HEK293 (cell line): ENCODE results near the gene IMPG1.

Experiments used
- CTCF ChIA-PET: fragments of 350-600 bp; formaldehyde crosslinking; extraction: SDS; loops from one replicate; lab custom pipeline; 2021; ENCODE audit warnings: antibody characterized with exemption; lab: Yijun Ruan, JAX
- POLR2A ChIA-PET: fragments of 300-600 bp; formaldehyde crosslinking; extraction: SDS; loops from one replicate; lab custom pipeline; 2020; ENCODE audit warnings: antibody characterized with exemption, inconsistent platforms; lab: Yijun Ruan, JAX
- H3K27ac ChIP-seq: fragments of 200-500 bp; sonication (Bioruptor generic); 2 replicates; pipeline ENCODE4 v1.5.1; 2014; ENCODE audit warnings: low read depth, low read length, control low read depth, inconsistent platforms; ENCODE audit errors: extremely low read depth
- H3K36me3 ChIP-seq, 2 experiments: fragments of 200-500 bp in 1 of 2; sonication (Bioruptor generic) in 1 of 2; 1 replicate in 1 of 2; 2 replicates in 1 of 2; pipeline ENCODE4 v1.5.1; 2014 to 2017; ENCODE audit warnings: inconsistent platforms in 2 of 2, low read length in 2 of 2; ENCODE audit not compliant: control insufficient read depth in 2 of 2, insufficient read depth in 1 of 2
- H3K4me1 ChIP-seq: fragments of 200-500 bp; sonication (Bioruptor generic); 2 replicates; pipeline ENCODE4 v1.5.1; 2014; ENCODE audit warnings: mild to moderate bottlenecking, low read length, inconsistent platforms; ENCODE audit not compliant: control insufficient read depth, insufficient read depth
- H3K4me3 ChIP-seq: 2 replicates; pipeline ENCODE4 v1.5.1; 2011; ENCODE audit warnings: low read depth, mild to moderate bottlenecking, control low read depth, low read length, moderate library complexity
- H3K9me3 ChIP-seq: fragments of 200-500 bp; sonication (Bioruptor generic); 2 replicates; pipeline ENCODE4 v1.5.1; 2014; ENCODE audit warnings: low read depth, low read length, inconsistent platforms; ENCODE audit not compliant: control insufficient read depth, insufficient read depth
- ATF2 ChIP-seq: fragments of 450-650 bp; formaldehyde crosslinking; IDR thresholded peaks from 2 replicates; pipeline ENCODE4 v1.5.1; 2016; ENCODE audit warnings: missing biosample characterization, missing genetic modification characterization, low read depth
- HOXC10 ChIP-seq: sonication (generic); formaldehyde crosslinking; IDR thresholded peaks from 2 replicates; pipeline ENCODE4 v1.8.1; 2023; ENCODE audit warnings: mild to moderate bottlenecking, missing genetic modification reagents
- KLF1 ChIP-seq: fragments of 450-650 bp; formaldehyde crosslinking; IDR thresholded peaks from 2 replicates; pipeline ENCODE4 v1.5.1; 2016; ENCODE audit warnings: missing biosample characterization, missing genetic modification characterization
- KLF10 ChIP-seq: fragments of 450-650 bp; IDR thresholded peaks from 2 replicates; pipeline ENCODE4 v1.5.1; 2018; ENCODE audit warnings: missing biosample characterization, mild to moderate bottlenecking, missing genetic modification characterization
- ZFP69B ChIP-seq: fragments of 450-650 bp; formaldehyde crosslinking; IDR thresholded peaks from 2 replicates; pipeline ENCODE4 v1.5.1; 2016; ENCODE audit warnings: missing biosample characterization, missing genetic modification characterization
- ZNF10 ChIP-seq: fragments of 450-650 bp; formaldehyde crosslinking; IDR thresholded peaks from 2 replicates; pipeline ENCODE4 v1.5.1; 2017; ENCODE audit warnings: missing biosample characterization, missing genetic modification characterization
- ZNF138 ChIP-seq: fragments of 450-650 bp; formaldehyde crosslinking; IDR thresholded peaks from 2 replicates; pipeline ENCODE4 v1.5.1; 2016; ENCODE audit warnings: missing biosample characterization, missing genetic modification characterization, borderline replicate concordance
- ZNF146 ChIP-seq: fragments of 450-650 bp; formaldehyde crosslinking; IDR thresholded peaks from 2 replicates; pipeline ENCODE4 v1.5.1; 2016; ENCODE audit warnings: missing biosample characterization, missing genetic modification characterization
- ZNF16 ChIP-seq: fragments of 450-650 bp; formaldehyde crosslinking; IDR thresholded peaks from 2 replicates; pipeline ENCODE4 v1.5.1; 2016; ENCODE audit warnings: low read depth, missing biosample characterization, missing genetic modification characterization
- ZNF169 ChIP-seq: fragments of 450-650 bp; formaldehyde crosslinking; IDR thresholded peaks from 2 replicates; pipeline ENCODE4 v1.5.1; 2016; ENCODE audit warnings: missing biosample characterization, missing genetic modification characterization
- ZNF174 ChIP-seq: fragments of 450-650 bp; formaldehyde crosslinking; IDR thresholded peaks from 2 replicates; pipeline ENCODE4 v1.5.0; 2017; ENCODE audit warnings: missing biosample characterization, mild to moderate bottlenecking, missing genetic modification characterization
- ZNF18 ChIP-seq: fragments of 450-650 bp; formaldehyde crosslinking; IDR thresholded peaks from 2 replicates; pipeline ENCODE4 v1.5.1; 2016; ENCODE audit warnings: missing biosample characterization, missing genetic modification characterization
- ZNF184 ChIP-seq: fragments of 450-650 bp; IDR thresholded peaks from 2 replicates; pipeline ENCODE4 v1.5.1; 2018; ENCODE audit warnings: missing biosample characterization, mild to moderate bottlenecking, missing genetic modification characterization
- ZNF23 ChIP-seq: fragments of 450-650 bp; formaldehyde crosslinking; IDR thresholded peaks from 2 replicates; pipeline ENCODE4 v1.5.1; 2016; ENCODE audit warnings: missing biosample characterization, missing genetic modification characterization, borderline replicate concordance
- ZNF324 ChIP-seq: fragments of 450-650 bp; formaldehyde crosslinking; IDR thresholded peaks from 2 replicates; pipeline ENCODE4 v1.5.1; 2016; ENCODE audit warnings: missing biosample characterization, missing genetic modification characterization
- ZNF404 ChIP-seq: fragments of 450-650 bp; formaldehyde crosslinking; IDR thresholded peaks from 2 replicates; pipeline ENCODE4 v1.5.1; 2017; ENCODE audit warnings: missing biosample characterization, missing genetic modification characterization
- ZNF548 ChIP-seq: fragments of 450-650 bp; formaldehyde crosslinking; IDR thresholded peaks from 2 replicates; pipeline ENCODE4 v1.5.1; 2016; ENCODE audit warnings: missing biosample characterization, missing genetic modification characterization
- ZNF660 ChIP-seq: fragments of 450-650 bp; IDR thresholded peaks from 2 replicates; pipeline ENCODE4 v1.5.1; 2018; ENCODE audit warnings: missing biosample characterization, mild to moderate bottlenecking, missing genetic modification characterization
- ZNF776 ChIP-seq: fragments of 450-650 bp; formaldehyde crosslinking; IDR thresholded peaks from 2 replicates; pipeline ENCODE4 v1.5.0; 2017; ENCODE audit warnings: missing biosample characterization, missing genetic modification characterization, borderline replicate concordance
- ZNF792 ChIP-seq: fragments of 450-650 bp; formaldehyde crosslinking; IDR thresholded peaks from 2 replicates; pipeline ENCODE4 v1.5.1; 2016; ENCODE audit warnings: missing biosample characterization, missing genetic modification characterization
- ZSCAN16 ChIP-seq: fragments of 450-650 bp; formaldehyde crosslinking; IDR thresholded peaks from 2 replicates; pipeline ENCODE4 v1.5.1; 2016; ENCODE audit warnings: missing biosample characterization, missing genetic modification characterization
- ZSCAN23 ChIP-seq: fragments of 450-650 bp; formaldehyde crosslinking; IDR thresholded peaks from 2 replicates; pipeline ENCODE4 v1.5.1; 2016; ENCODE audit warnings: missing biosample characterization, missing genetic modification characterization
- ZSCAN30 ChIP-seq: fragments of 450-650 bp; IDR thresholded peaks from 2 replicates; pipeline ENCODE4 v1.5.1; 2018; ENCODE audit warnings: missing biosample characterization, mild to moderate bottlenecking, missing genetic modification characterization, moderate library complexity
- TF ChIP-seq, protein P1 (sequence below): IDR thresholded peaks from 2 replicates; pipeline ENCODE4 v1.6.1; 2011; ENCODE audit warnings: mild to moderate bottlenecking, low read depth, low read length, borderline replicate concordance
- TF ChIP-seq, protein P2 (sequence below): fragments of 450-650 bp; formaldehyde crosslinking; IDR thresholded peaks from 2 replicates; pipeline ENCODE4; 2016; ENCODE audit warnings: missing biosample characterization, missing genetic modification characterization
- TF ChIP-seq, protein P3 (sequence below): fragments of 450-650 bp; formaldehyde crosslinking; IDR thresholded peaks from 2 replicates; pipeline ENCODE4 v1.5.1; 2016; ENCODE audit warnings: missing biosample characterization, missing genetic modification characterization

The IMPG1 gene

DNA sequence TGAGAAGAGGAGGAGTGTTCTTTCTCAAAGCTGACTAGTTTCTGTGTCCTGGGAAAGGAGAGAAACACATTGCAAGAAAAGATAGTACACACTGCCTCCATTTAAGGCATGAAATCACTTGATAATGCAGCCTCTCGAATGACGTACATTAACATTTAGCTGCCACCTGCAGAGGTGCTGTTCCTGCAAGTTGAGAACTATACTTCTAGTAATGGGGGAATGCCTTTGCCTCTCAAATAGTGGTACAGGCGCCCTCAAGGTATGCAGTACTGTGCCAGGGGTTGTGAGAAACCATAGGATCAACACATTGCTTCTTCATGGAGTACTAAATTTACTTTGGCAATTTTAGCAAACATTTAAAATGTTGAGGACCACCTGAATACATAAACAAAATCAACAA lies 20.1 kb downstream of the IMPG1 start (continued):
- TF ChIP-seq ZNF18 = no peak
- no peak for TF ChIP-seq ZSCAN30
- no peak for TF ChIP-seq ZNF138
- no peak for TF ChIP-seq ATF2 (tag by site-specific recombination)
- TF ChIP-seq ZFP69B (tag by site-specific recombination) = no peak
- TF ChIP-seq HOXC10 (CRISPR knock-in tag) = no peak
- TF ChIP-seq ZNF404 = no peak
- TF ChIP-seq ZNF792 (tag by site-specific recombination) = no peak
- TF ChIP-seq, protein P1, sequence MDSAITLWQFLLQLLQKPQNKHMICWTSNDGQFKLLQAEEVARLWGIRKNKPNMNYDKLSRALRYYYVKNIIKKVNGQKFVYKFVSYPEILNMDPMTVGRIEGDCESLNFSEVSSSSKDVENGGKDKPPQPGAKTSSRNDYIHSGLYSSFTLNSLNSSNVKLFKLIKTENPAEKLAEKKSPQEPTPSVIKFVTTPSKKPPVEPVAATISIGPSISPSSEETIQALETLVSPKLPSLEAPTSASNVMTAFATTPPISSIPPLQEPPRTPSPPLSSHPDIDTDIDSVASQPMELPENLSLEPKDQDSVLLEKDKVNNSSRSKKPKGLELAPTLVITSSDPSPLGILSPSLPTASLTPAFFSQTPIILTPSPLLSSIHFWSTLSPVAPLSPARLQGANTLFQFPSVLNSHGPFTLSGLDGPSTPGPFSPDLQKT = no peak

- TF ChIP-seq, protein P2, sequence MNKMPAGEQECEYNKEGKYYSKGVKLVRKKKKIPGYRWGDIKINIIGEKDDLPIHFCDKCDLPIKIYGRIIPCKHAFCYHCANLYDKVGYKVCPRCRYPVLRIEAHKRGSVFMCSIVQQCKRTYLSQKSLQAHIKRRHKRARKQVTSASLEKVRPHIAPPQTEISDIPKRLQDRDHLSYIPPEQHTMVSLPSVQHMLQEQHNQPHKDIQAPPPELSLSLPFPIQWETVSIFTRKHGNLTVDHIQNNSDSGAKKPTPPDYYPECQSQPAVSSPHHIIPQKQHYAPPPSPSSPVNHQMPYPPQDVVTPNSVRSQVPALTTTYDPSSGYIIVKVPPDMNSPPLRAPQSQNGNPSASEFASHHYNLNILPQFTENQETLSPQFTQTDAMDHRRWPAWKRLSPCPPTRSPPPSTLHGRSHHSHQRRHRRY = no peak
- TF ChIP-seq ZNF10 (tag by site-specific recombination) (peak; percentile 80), ZNF174 (tag by site-specific recombination) (no peak), ZNF660 (tag by site-specific recombination) (no peak), ATF2 (tag by site-specific recombination) (peak; percentile 32; the same call in 1 of the 2 replicates)
- H3K4me1 ChIP-seq = no peaks in the 10 kb centered on the region
- H3K4me3 ChIP-seq = no peak overlapping the region
- H3K36me3 ChIP-seq = no peaks in the 10 kb centered on the region
- H3K9me3 ChIP-seq = no peaks in the 10 kb centered on the region
- CTCF ChIA-PET = no interaction called here
- POLR2A ChIA-PET = no interaction called here
- no peak overlapping the region for H3K27ac ChIP-seq
Measured at GRCh38 chr6:76043690-76044089, 28.8 kb downstream of the IMPG1 start.

DNA sequence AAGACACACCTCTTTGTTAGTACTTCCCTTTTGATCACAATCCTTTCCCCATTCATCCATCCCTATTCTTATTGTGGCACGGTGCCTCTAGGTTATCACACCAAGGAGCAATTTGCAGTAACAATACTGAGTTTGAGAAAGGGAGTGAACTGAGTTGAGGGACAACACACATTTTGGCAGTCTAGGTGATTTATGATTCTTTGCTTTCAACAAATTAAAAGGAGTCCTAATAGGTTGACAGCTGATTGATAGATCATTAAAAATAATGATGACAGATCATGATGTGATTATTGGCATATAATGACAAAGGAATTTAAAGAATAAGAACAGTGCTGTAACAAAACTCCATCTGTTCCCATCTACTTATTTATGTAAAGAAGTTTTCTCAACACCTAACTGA lies 36.7 kb downstream of the IMPG1 start:
- H3K4me3 ChIP-seq = no peak overlapping the region
- no peaks in the 10 kb centered on the region for H3K36me3 ChIP-seq
- H3K9me3 ChIP-seq = no peaks in the 10 kb centered on the region
- no peak overlapping the region for H3K27ac ChIP-seq
- POLR2A ChIA-PET = no interaction called here
- no peak for TF ChIP-seq KLF1 (tag by site-specific recombination)
- no peak for TF ChIP-seq ZSCAN16 (tag by site-specific recombination)
- TF ChIP-seq ZFP69B (tag by site-specific recombination) = no peak
- TF ChIP-seq ZNF184 = no peak
- TF ChIP-seq, protein P3, sequence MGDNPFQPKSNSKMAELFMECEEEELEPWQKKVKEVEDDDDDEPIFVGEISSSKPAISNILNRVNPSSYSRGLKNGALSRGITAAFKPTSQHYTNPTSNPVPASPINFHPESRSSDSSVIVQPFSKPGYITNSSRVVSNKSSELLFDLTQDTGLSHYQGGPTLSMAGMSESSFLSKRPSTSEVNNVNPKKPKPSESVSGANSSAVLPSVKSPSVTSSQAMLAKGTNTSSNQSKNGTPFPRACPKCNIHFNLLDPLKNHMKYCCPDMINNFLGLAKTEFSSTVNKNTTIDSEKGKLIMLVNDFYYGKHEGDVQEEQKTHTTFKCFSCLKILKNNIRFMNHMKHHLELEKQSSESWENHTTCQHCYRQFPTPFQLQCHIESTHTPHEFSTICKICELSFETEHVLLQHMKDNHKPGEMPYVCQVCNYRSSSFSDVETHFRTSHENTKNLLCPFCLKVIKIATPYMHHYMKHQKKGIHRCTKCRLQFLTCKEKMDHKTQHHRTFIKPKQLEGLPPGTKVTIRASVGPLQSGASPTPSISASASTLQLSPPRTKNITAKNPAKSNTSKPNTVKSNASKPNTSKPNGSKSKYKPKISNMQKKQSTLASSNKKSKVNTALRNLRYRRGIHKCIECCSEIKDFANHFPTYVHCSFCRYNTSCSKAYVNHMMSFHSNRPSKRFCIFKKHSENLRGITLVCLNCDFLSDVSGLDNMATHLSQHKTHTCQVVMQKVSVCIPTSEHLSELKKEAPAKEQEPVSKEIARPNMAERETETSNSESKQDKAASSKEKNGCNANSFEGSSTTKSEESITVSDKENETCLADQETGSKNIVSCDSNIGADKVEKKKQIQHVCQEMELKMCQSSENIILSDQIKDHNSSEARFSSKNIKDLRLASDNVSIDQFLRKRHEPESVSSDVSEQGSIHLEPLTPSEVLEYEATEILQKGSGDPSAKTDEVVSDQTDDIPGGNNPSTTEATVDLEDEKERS (tag by site-specific recombination) = no peak
- TF ChIP-seq ZNF146 (tag by site-specific recombination) = no peak
- TF ChIP-seq ZNF324 (tag by site-specific recombination) = no peak
- no peak for TF ChIP-seq ZNF16
- TF ChIP-seq ZSCAN23 (tag by site-specific recombination) = no peak
- TF ChIP-seq ZNF169 (tag by site-specific recombination) = no peak
- no peak for TF ChIP-seq KLF10 (tag by site-specific recombination)
- TF ChIP-seq ZNF23 (tag by site-specific recombination) = no peak
- no peak for TF ChIP-seq ZNF548 (tag by site-specific recombination)
- no peak for TF ChIP-seq ZNF776 (tag by site-specific recombination)
- CTCF ChIA-PET = no interaction called here
- no peaks in the 10 kb centered on the region for H3K4me1 ChIP-seq
